ENCODE data around the gene PLPP4.

Gene PLPP4

GRCh38 chr10:120475844-120476791, 19.1 kb downstream of the PLPP4 start:
- no peak for DNase-seq (ENCODE audit: low read depth)
- no peak overlapping the region for H3K4me3 ChIP-seq (ENCODE audit: low read length)
- no peak for TF ChIP-seq CTCF (IDR thresholded peaks at IDR 0.05; ENCODE audit: insufficient read depth, low read depth, low read length, missing control alignments)

- H3K4me3 ChIP-seq (ENCODE audit: low read length), result no peak overlapping the region
- DNase-seq (ENCODE audit: low read depth), result peak; percentile 13
- TF ChIP-seq CTCF (IDR thresholded peaks at IDR 0.05; ENCODE audit: insufficient read depth, low read depth, low read length, missing control alignments), result no peak
Measured at GRCh38 chr10:120477021-120477742, 20.2 kb downstream of the PLPP4 start.

GRCh38 chr10:120477743-120478141, 20.7 kb downstream of the PLPP4 start:
- TF ChIP-seq CTCF (IDR thresholded peaks at IDR 0.05; ENCODE audit: insufficient read depth, low read depth, low read length, missing control alignments), result no peak
- DNase-seq (ENCODE audit: low read depth), result no peak
- H3K4me3 ChIP-seq (ENCODE audit: low read length), result no peak overlapping the region

GRCh38 chr10:120478386-120478785, 21.4 kb downstream of the PLPP4 start:
- no peak for TF ChIP-seq CTCF (IDR thresholded peaks at IDR 0.05; ENCODE audit: insufficient read depth, low read depth, low read length, missing control alignments)
- no peak for DNase-seq (ENCODE audit: low read depth)
- no peak overlapping the region for H3K4me3 ChIP-seq (ENCODE audit: low read length)

- no peak for DNase-seq (ENCODE audit: low read depth)
- H3K4me3 ChIP-seq (ENCODE audit: low read length), result no peak overlapping the region
- no peak for TF ChIP-seq CTCF (IDR thresholded peaks at IDR 0.05; ENCODE audit: insufficient read depth, low read depth, low read length, missing control alignments)
Measured at GRCh38 chr10:120479506-120479905, 22.5 kb downstream of the PLPP4 start.

- no peak overlapping the region for H3K4me3 ChIP-seq (ENCODE audit: low read length)
- no peak for TF ChIP-seq CTCF (IDR thresholded peaks at IDR 0.05; ENCODE audit: insufficient read depth, low read depth, low read length, missing control alignments)
- no peak for DNase-seq (ENCODE audit: low read depth)
Measured at GRCh38 chr10:120480065-120480600, 23.1 kb downstream of the PLPP4 start.

All from epithelial cell of esophagus (primary cell).